ENCODE data around the gene FAM227A. TPM values are rescaled to one million over a fixed set of nuclear protein-coding genes. Genes with fewer than 3 reads are reported as not detected.

Gene FAM227A
- total RNA-seq, result 1.3 and 1.7 TPM in 2 replicates

DNA sequence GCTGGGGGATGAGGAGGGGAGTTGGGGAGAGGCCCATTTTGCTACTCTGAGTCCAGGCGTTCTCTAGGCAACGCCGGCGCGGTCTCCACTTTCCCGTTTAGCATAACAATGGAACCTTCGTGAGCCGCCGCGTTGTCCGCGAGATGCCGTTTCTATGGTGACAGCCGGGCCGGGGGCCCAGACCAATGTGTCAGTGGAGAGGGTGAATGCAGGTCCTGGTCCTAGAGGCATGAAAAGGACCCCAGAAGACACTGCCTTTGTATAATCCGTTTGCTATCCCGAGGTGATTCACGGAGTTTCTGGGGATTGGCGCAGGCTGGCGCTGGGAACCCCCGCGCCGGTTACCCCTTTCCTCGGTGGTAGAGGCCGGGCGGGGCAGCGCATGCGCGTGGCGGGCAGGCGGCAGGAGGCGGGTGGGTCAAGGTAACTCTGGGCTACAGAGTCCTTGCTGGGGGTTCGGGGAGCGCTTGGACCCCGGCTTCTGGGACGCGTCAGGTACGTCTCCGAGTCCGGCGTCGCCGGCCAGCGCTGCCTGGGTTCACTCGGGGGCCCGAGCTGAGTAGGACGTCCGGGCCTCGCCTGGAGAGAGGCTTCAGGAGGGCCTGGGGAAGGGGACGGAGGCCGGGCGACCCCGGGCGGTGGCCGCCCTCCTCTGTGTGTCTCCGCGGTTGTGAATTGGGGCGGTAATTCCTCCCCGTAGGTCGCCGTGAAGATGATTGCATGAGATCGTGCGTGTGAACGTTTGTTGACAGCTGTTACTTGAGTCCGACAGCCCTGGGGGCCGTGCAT lies at the start of gene FAM227A, which contains the start of gene CBY1:
Gene FAM227A (minus strand): TSS at position 137 of the 789 bp plus-strand sequence. CDS start 6,224 bp downstream, outside the sequence.
Gene CBY1 (plus strand): TSS at position 383 of the 789 bp plus-strand sequence. CDS start 11,417 bp downstream, outside the sequence.

DNA sequence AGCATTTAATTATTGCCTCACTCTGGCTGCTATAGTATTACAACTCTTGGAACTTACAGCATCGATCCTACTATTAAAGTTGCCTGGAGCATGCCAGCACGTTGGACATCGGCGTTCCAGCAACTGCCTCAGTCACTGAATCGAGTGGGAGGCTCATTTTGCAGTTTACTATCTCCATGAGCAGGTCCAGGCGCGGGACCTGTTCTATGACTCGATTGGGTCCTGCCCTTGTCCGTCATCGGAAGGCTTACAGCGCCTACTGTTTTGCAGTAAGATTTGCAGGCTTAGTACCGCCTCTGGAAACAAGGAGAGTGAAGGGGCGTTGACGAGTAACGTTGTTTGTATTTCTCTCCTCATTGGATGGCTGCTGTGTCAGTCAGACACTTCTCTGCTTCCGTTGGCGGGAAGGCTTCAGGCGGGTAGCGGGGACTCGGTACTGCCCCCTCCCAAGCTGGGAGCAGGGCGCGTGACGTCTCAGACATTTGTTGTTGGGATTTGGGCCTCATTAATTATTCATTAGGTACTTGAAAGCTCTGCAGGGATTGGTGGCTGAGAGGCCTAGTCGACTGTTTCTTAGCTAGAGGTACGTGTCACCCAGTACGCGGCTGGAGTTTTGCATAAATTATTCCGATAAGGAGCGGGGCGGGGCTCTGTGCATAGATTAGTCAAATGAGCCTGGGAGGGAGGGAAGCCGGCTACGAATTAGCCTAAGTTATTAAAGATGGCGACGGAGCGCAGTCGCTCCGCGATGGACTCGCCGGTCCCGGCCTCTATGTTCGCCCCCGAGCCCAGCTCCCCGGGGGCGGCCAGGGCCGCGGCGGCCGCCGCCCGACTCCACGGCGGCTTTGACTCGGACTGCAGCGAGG lies 49.3 kb upstream of the FAM227A start, which contains the start of gene GTPBP1:
Gene GTPBP1 (plus strand): TSS at position 710 of the 866 bp plus-strand sequence. CDS start 12 bp downstream, at position 722.

DNA sequence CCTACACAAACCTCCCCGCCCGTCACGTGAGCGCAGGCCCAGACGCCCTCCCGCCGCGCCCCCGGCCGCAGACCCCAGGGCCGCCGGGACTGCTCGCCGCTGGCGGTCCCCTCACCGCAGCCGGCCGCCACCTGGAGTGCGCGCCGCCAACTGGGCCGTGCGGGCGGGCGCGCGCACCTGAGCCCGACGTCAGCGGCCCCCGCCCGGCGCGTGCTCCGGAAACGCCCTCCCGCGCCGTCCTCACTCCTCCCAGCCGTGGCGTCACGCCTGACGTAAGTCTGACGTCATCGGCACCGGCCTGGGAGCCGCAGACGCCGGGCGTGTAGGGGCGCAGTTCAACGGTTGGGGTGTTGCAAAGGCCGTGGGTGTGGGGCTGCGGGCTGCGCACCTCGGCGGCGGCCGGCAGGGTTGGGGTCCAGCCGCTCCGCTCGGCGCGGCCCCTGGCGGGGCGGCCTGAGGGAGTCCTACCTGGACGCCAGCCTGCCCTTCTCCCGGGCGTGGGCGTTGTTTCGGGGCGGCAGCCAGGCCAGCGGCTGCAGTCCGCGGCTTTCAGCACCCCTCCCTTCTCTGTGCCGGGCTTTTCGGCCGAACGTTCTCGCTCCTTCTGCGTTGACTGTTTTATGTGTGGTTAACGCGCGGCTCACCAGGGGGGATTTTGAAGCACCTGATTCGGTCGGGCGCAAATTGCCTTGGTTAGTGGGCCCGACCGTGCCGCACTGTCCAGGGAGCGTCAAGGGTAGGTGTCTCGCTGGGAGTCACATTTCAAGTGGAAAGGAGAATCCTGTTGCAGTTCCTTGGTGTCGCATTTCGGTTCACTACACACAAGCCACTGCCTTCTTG lies 44.8 kb upstream of the FAM227A start, which contains the start of gene JOSD1:
Gene JOSD1 (minus strand): TSS at position 155 of the 840 bp plus-strand sequence. CDS start 956 bp downstream, outside the sequence.

DNA sequence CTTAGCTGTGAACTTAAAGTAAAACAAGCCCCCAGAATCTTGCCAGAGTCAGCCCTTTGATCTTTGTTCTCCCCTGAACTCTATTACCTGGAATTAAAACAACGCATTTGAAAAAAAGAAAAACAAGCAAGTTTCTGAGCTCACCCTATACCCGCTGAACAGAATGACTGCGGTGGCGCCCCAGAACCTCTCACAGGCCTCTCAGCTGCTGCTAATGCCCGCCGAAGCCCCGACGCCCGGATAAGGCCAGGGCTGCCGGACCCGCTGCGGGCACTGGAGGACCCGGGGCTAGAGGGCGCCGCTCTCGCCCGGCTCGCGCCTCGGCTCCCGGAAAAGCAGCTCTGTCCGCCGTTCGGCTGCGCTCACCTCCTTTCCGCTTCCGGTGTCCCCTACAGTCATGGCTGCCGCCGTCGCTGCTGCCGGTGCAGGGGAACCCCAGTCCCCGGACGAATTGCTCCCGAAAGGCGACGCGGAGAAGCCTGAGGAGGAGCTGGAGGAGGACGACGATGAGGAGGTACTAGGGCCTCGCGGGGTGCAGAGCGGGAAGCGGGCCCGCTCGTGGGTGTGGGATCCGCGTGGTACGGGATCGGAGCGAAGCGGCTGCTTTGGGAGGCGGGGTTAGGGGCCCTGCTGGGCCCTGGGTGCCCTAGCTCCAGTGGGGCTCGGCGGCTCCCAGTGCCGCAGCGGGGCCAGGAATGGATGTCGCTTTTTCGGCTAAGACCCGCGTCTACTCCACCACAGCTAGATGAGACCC lies 25.6 kb upstream of the FAM227A start, which contains the start of gene TOMM22:
Gene TOMM22 (plus strand): TSS at position 376 of the 754 bp plus-strand sequence. CDS start 22 bp downstream, at position 398.

DNA sequence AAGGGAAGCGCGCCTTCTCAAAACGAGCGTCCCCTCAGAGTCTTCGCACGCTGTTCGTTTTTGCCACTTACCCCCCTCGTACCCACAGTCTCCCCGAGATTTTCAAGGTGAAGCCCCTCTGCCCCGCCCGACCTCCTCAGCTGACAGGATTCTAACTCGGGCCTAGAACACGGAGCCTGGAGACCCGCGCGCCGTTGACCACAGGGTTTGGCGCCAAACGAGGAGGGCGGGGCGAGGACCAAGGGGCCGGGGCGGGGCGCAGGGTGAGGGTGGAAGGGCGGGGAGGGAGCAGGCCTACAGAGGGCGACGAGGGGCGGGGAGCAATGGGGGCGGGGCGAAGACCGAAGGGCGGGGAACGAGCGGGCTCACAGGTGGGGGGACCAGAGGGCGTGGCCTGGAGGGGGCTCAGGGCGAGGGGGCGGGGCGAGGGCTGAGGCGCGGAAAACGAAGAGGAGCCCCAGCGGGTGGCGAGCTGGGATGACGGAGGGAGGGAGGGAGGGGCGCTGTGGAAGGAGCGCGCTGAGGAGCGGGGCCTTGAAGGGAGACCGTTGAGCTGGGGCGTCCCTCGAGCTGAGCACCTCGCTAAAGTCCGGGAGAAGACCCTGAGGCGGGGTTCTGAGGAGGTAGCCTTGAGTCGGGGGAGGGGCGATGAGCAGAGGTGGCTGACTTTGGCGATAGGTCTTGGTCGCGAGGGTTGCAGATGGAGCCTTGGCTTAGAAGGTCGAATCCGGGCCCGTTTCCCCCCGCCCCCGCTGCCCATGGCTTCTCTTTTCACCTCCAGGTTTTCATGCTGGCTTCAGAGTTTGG lies 86.0 kb downstream of the FAM227A start, which contains the start of gene DMC1:
Gene DMC1 (minus strand): TSS at position 212 of the 807 bp plus-strand sequence. CDS start 1,927 bp downstream, outside the sequence.

Other genes with a start within 250 kb of the FAM227A start
- not detected in 2 replicates for gene KCNJ4, start 201.2 kb downstream of the FAM227A start, total RNA-seq
- 147 and 213 TPM in 2 replicates for gene KDELR3, start 188.3 kb downstream of the FAM227A start, total RNA-seq
- 314 and 414 TPM in 2 replicates for gene DDX17, start 150.1 kb downstream of the FAM227A start, total RNA-seq
- gene DMC1, start 86.2 kb downstream of the FAM227A start, total RNA-seq, result 1.4 and 4.2 TPM in 2 replicates
- gene CBY1, start 246 bp upstream of the FAM227A start, total RNA-seq, result 17.8 and 30.7 TPM in 2 replicates
- 62.9 and 118 TPM in 2 replicates for gene TOMM22, start 25.6 kb upstream of the FAM227A start, total RNA-seq
- 55.4 and 74.7 TPM in 2 replicates for gene JOSD1, start 44.6 kb upstream of the FAM227A start, total RNA-seq
- 27.2 and 28.5 TPM in 2 replicates for gene GTPBP1, start 49.6 kb upstream of the FAM227A start, total RNA-seq
- gene SUN2, start 99.6 kb upstream of the FAM227A start, total RNA-seq, result 65.6 and 69.1 TPM in 2 replicates
- 8.8 and 19.7 TPM in 2 replicates for gene DNAL4, start 137.8 kb upstream of the FAM227A start, total RNA-seq
- 0.58 and 2.5 TPM in 2 replicates for gene NPTXR, start 187.6 kb upstream of the FAM227A start, total RNA-seq
- 42.0 and 60.4 TPM in 2 replicates for gene CBX6, start 215.8 kb upstream of the FAM227A start, total RNA-seq

Data from regular cardiac myocyte (primary cell).